ENCODE data around the gene C2CD4A. TPM values are rescaled to one million over a fixed set of nuclear protein-coding genes. Genes with fewer than 3 reads are reported as not detected.

The C2CD4A gene
- total RNA-seq, 1 donor from 2014 or later = 0.05 TPM

DNA sequence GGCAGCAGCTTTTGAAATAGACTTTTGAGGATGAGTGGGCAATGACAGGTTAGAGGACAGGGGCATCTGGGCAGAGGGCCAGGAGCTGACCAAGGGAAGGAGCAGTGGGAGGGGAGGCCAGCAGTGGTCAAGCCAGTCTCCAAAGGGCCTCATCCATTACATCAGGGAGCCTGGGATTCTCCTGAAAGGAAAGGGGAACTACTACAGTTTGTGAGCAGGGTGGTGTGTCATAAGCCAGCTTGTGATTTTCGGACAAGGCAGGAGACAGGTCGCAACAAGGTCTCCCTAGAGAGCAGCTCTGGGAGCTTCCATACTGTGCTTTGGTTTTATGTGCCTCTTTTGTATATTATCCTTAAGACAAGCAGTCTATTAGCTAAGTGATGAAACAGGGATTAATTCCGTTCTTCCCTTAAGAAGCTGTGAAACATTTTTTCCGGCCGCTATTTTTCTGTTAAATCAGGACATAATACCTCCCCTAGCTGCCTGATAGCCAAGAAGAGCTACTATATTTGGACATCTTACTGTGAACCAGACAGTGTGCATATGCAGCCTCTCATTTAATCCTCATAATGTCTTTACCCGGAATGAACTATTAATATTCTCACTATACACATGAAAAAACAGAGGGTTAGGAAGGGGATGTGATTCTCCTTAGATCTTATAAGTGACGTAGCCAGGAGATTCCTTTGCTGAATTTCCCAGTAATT is 51.9 kb downstream of the C2CD4A start:
- no peak for DNase-seq (ENCODE audit: low spot score)
- intact Hi-C loops (cut with DNase I) = loop anchor here (2.0 kb wide), 1 partner anchor 44 kb away; no protein-coding TSS in a partner anchor

DNA sequence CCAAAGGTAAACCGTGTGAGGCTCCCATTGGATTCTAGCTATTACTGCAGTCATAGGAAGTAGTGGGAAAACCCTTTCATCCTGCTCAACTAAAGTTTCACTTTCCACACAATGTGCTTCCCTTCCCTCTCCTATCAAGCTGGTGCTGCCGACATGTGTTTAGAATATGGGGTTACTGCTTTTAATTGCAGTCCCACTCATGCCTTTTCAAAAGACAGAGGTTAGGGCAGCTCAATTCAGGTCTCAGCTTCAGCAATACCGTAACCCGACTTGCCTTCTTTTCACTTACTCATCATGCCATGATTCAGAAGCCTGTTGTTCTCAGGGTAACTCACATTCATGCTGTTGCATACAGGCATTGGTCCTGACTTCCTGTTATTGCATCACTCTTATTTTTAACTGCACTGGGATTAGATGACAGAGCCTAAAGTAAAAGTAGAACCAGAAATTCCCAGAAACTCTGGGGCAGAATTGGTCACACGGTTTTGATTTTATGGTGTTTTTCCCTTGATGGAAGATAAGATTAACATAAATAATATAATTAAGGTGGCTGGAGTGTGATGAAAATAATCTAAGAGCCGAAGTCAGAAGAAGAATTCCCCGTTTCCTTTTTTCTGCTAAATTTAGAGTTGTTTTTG is 52.6 kb downstream of the C2CD4A start:
- intact Hi-C loops (cut with DNase I) = loop anchor here (2.0 kb wide), 1 partner anchor 43 kb away; no protein-coding TSS in a partner anchor
- DNase-seq (ENCODE audit: low spot score) = no peak

DNA sequence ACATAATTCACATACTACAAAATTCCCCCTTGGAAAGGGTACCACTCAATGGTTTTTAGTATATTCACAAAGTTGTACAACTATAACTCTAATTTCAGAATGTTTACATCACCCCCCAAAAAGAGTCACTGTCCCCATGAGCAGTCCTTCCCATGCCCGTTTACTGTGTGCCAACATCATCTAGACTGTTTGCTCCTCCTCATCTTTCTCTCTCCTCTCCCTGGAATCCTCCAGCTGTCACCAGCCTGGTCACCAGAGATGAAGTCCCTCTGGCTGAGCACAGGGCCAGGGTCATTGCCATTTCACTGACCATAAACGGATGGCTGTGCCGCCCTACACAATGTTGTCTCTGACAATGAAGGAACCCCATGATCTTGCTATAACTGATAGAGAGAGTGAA is 53.1 kb downstream of the C2CD4A start:
- intact Hi-C loops (cut with DNase I) = loop anchor here (2.0 to 10.0 kb wide), 2 partner anchors 43 to 135 kb away; no protein-coding TSS in a partner anchor

More for the DNA sequence above, 53.1 kb downstream of the C2CD4A start:
- DNase-seq (ENCODE audit: low spot score) = no peak

Other genes starting within 250 kb of the C2CD4A start
- gene VPS13C, start 6.5 kb upstream of the C2CD4A start, total RNA-seq = 35.2 TPM
- 1.7 TPM for gene C2CD4B, start 98.3 kb downstream of the C2CD4A start, total RNA-seq